Adipocyte (in vitro differentiated cells): ENCODE results near the gene RHOXF2.
"Not testable (repeated sequence)": the region's sequence is repeated elsewhere in the genome, so short reads cannot be mapped to it uniquely, and the experiment has no call there.

Experiments
- DNase-seq: peaks from one replicate; pipeline ENCODE4 v3.0.0-alpha.2; 2015; ENCODE audit warnings: low read depth
- H3K27me3 ChIP-seq: replicated peaks from 2 replicates; pipeline ENCODE4 v1.7.0; 2013; ENCODE audit warnings: mild to moderate bottlenecking, low read length, moderate library complexity; ENCODE audit not compliant: control insufficient read depth, insufficient read depth
- H3K36me3 ChIP-seq: 2 replicates; pipeline ENCODE4 v1.7.0; 2013; ENCODE audit warnings: low read length, mild to moderate bottlenecking, moderate library complexity; ENCODE audit not compliant: control insufficient read depth, insufficient read depth, severe bottlenecking
- H3K4me1 ChIP-seq: 2 replicates; pipeline ENCODE4 v1.7.0; 2013; ENCODE audit warnings: mild to moderate bottlenecking, low read length, moderate library complexity; ENCODE audit not compliant: control insufficient read depth, insufficient read depth
- H3K4me3 ChIP-seq: 2 replicates; pipeline ENCODE4 v1.7.0; 2013; ENCODE audit warnings: mild to moderate bottlenecking, low read length, moderate library complexity
- H3K9ac ChIP-seq: 2 replicates; pipeline ENCODE4 v1.7.0; 2013; ENCODE audit warnings: mild to moderate bottlenecking, low read length, moderate library complexity
- H3K9me3 ChIP-seq: 2 replicates; pipeline ENCODE4 v1.7.0; 2013; ENCODE audit warnings: mild to moderate bottlenecking, low read length, moderate library complexity; ENCODE audit not compliant: control insufficient read depth

RHOXF2 gene, protein sequence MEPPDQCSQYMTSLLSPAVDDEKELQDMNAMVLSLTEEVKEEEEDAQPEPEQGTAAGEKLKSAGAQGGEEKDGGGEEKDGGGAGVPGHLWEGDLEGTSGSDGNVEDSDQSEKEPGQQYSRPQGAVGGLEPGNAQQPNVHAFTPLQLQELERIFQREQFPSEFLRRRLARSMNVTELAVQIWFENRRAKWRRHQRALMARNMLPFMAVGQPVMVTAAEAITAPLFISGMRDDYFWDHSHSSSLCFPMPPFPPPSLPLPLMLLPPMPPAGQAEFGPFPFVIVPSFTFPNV

DNA sequence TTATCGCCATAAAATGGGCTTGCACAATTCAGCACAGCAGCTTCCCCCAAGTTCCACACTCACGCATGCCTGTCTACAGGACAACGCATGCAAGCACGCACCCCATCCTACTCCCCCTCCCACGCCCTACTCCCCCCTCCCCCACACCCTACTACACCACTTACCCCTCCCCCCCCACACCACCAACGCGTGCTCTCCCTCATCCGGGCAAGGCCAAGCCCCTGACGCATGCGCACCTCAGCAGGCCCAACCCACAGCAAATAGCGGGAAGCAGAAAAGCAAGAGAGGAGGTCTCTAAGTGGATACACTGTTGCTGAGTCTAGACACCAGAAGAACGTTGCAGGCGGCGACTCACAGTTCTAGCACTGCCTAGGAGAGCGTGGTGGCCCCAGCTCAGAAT lies at the start of gene RHOXF2:
RHOXF2 (plus strand) TSS at position 301 of the 400 bp plus-strand sequence. CDS start 138 bp downstream, outside the sequence.
- not testable (repeated sequence) for H3K9me3 ChIP-seq, H3K4me1 ChIP-seq, H3K4me3 ChIP-seq, H3K27me3 ChIP-seq, DNase-seq, H3K9ac ChIP-seq, H3K36me3 ChIP-seq

DNA sequence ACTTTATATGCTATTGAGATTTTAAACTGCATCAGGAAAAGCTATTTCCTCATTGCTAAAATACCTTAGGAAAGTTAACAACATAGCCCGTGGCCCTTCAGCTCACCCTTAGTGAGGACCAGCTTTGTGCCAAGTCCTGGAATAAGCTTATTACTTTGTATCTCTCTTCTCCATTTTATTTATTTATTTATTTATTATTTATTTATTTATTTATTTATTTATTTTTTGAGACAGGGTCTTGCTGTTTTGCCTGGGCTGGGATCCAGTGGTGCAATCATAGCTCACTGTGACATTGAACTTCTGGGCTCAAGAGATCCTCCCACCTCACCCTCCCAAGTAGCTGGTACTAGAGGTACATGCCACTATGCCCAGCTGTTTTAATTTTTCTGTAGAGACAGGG lies 49.0 kb upstream of the RHOXF2 start:
- no peaks in the 10 kb centered on the region for H3K27me3 ChIP-seq
- no peaks in the 10 kb centered on the region for H3K9me3 ChIP-seq
- H3K9ac ChIP-seq: no peak overlapping the region
- no peaks in the 10 kb centered on the region for H3K36me3 ChIP-seq
- no peak overlapping the region for H3K4me3 ChIP-seq
- no peak for DNase-seq
- peaks cover 17% of the 10 kb centered on the region for H3K4me1 ChIP-seq

DNA sequence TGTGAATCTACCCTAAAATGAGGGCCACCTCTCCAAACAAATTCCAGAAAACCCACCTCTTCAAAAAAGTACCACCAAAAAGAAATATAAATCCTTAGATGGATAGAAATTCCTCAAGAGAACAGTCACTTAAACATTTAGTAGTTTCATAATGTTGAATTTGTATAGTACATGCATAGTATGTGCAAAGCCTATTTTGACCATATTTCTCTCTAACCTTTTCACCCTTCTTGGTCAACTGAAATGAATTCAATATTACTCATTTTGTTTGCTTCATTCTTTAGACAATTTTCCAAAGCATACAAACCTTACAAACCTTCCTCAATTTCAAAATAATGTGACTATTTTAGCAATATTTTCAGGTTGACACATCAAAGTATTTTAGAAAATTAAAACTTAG lies 46.8 kb upstream of the RHOXF2 start:
- peak; percentile 35 for DNase-seq
- peaks cover 17% of the 10 kb centered on the region for H3K4me1 ChIP-seq
- no peak overlapping the region for H3K9ac ChIP-seq
- peaks cover 2% of the 10 kb centered on the region for H3K9me3 ChIP-seq
- no peaks in the 10 kb centered on the region for H3K27me3 ChIP-seq
- H3K36me3 ChIP-seq: no peaks in the 10 kb centered on the region
- no peak overlapping the region for H3K4me3 ChIP-seq

DNA sequence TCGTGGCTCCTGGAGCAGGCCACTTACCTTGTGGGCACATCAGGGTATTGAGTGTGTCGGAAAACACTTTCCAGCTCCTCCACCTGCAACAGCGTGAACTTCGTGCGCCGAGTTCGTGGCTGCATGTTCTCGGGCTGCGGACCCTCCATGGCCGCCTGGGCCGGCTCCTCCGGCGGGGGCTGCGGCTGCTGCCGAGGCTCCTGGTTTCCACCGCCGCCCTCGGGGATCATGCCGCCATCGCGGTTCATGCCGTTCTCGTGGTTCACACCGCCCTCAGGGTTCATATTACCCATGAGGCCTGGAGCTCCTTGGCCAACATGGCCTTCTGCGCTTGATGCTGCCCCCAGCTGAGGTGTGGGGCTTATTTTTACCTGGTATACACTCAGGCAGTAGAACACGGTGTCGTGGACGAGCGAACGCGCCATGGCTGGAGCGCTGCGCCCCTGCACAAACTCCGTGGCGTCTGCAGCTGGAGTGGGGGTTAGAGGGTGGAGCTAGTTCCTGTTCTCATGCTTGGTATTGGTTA lies 42.9 kb upstream of the RHOXF2 start, which contains the start of gene RHOXF1:
RHOXF1 (minus strand) TSS at position 476 of the 526 bp plus-strand sequence; CDS start at position 425, 51 bp downstream.
- H3K9me3 ChIP-seq: peaks cover 2% of the 10 kb centered on the region
- no peak within 1 kb of the TSS for H3K4me3 ChIP-seq
- DNase-seq: no peak
- H3K27me3 ChIP-seq: peaks cover 4% of the 10 kb centered on the region
- H3K9ac ChIP-seq: no peak within 1 kb of the TSS
- H3K36me3 ChIP-seq: no peaks in the 10 kb centered on the region
- H3K4me1 ChIP-seq: peaks cover 14% of the 10 kb centered on the region

DNA sequence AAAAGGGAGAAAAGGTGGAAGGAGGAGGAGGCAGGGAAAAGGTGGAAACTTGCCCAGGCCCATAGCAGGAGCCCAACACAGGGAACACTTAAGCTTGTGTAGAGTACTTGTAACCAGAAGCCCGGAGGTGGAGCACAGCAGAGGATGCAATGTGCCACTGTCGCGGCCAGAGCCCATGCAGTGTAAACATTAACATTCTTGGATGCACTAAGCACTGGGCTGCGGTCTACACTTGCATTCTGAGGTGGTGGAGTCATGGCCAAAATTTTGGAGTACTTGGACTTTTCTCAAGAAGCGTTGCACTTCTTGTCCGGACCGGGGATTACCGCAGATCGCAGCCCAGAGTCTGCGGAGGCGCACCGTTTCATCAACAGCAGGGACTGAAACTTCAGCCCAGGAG lies 38.2 kb upstream of the RHOXF2 start:
- no peaks in the 10 kb centered on the region for H3K9me3 ChIP-seq
- no peaks in the 10 kb centered on the region for H3K4me1 ChIP-seq
- H3K36me3 ChIP-seq: no peaks in the 10 kb centered on the region
- no peak overlapping the region for H3K4me3 ChIP-seq
- no peak overlapping the region for H3K9ac ChIP-seq
- peaks cover 4% of the 10 kb centered on the region for H3K27me3 ChIP-seq
- no peak for DNase-seq

DNA sequence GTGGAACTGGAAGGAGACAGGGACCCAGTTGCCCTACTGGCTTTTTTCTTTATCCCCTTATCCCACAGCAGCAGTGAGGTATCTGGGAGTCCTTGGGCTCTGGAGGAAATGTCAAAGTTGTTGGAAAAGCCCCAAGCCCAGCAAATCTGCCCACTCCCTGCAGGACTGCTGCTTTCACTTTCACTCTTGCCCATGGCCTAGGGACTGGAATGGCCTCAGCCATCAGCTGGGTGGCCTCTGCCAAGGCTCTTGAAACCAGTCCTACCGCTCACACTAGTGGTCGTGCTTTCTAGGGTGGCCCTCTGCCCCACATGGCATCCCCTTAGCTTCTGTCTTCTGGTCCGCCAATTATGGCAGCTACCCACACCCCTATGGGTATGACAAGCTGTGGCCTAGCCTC lies 33.0 kb upstream of the RHOXF2 start:
- no peaks in the 10 kb centered on the region for H3K27me3 ChIP-seq
- peaks cover 8% of the 10 kb centered on the region for H3K4me1 ChIP-seq
- DNase-seq: no peak
- no peak overlapping the region for H3K9ac ChIP-seq
- H3K4me3 ChIP-seq: no peak overlapping the region
- H3K36me3 ChIP-seq: no peaks in the 10 kb centered on the region
- no peaks in the 10 kb centered on the region for H3K9me3 ChIP-seq

DNA sequence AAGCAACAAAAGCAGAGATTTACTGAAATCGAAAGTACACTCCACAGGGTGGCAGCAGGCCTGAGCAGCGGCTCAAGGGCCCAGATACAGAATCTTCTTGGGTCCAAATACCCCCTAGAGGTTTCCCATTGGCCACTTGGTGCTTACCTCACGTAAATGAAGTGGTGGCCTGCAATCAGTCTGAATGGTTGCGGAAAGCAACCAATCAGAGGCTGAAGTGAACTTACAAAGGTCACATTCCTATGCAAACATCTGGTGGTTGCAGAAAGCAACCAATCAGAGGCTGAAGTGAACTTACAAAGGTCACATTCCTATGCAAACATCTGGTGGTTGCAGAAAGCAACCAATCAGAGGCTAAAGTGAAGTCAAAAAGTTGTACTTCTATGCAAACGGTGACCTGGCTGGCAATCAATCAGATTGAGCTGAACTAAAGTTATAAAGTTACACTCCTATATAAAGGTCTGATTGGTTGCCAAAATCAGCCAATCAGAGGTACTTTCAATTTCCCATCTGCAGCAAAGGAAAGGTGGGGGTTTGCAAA lies 30.0 kb upstream of the RHOXF2 start:
- not testable (repeated sequence) for H3K4me1 ChIP-seq, H3K9me3 ChIP-seq, H3K4me3 ChIP-seq, H3K9ac ChIP-seq, H3K27me3 ChIP-seq, H3K36me3 ChIP-seq, DNase-seq

DNA sequence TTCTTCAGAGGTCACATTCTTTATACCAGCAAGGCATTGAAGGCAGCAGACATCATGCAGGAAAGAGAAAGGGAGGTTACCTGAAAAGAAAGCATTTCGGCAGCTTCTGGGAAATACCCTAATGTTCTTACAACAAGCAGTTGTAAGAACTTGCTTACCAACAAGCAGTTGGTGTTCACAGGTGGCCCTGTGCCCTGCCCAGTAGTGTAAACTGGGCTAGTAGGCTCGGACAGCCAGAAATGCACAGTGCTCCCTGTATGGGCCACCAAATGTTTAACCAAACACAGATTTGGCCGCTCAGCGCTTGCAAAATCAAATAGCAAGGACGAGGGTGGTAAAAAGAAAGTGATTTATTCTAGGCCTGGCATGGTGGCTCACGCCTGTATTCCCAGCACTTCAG lies 22.3 kb upstream of the RHOXF2 start:
- Histone ChIP-seq H3K36me3 (no peaks in the 10 kb centered on the region), H3K27me3 (peaks cover 6% of the 10 kb centered on the region), H3K4me1 (peaks cover 6% of the 10 kb centered on the region), H3K9me3 (no peaks in the 10 kb centered on the region), H3K9ac (no peak overlapping the region), H3K4me3 (no peak overlapping the region)
- no peak for DNase-seq

DNA sequence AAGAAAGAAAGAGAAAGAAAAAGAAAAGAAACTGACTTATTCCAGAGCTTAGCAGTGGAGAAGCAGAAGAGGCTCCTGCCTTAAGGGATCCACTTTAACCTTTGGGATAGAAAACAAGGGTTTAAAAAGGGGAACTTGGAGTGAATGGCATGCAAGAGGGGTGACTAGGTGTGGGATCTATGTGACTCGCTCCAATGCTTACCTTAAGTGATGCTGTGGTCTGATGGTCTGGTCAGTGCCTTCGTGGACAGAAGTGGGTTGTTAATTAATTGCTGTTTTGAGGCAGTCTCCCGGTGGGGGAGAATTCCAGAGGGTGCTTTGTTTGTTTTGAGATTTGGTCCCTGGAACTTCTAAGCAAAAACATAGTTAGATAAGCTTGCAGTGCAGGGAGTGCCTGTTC lies 21.6 kb upstream of the RHOXF2 start:
- peaks cover 6% of the 10 kb centered on the region for H3K4me1 ChIP-seq
- H3K36me3 ChIP-seq: no peaks in the 10 kb centered on the region
- H3K4me3 ChIP-seq: no peak overlapping the region
- H3K9me3 ChIP-seq: no peaks in the 10 kb centered on the region
- no peak overlapping the region for H3K9ac ChIP-seq
- H3K27me3 ChIP-seq: peaks cover 6% of the 10 kb centered on the region
- no peak for DNase-seq

DNA sequence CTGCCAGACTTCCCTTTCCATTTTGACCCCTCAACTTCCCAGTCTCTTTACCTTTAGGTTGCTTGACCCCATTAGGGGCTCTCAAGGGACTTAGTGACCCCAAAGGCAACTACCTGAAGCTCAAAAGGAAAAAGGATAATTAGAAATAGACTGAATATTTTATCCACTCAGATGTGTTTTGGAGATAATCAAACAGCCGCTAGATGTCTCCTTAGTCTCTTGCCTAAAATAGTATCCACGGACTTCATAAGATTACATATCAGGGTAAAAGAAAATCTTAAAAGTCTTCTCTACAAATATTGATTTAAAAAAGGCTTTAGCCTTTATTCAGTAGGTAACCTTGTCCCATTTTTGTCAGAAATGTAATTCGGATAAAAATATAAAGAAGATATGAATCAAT lies 21.0 kb upstream of the RHOXF2 start:
- Histone ChIP-seq H3K4me3 (no peak overlapping the region), H3K9me3 (no peaks in the 10 kb centered on the region), H3K4me1 (peaks cover 6% of the 10 kb centered on the region), H3K36me3 (no peaks in the 10 kb centered on the region), H3K9ac (no peak overlapping the region), H3K27me3 (peaks cover 6% of the 10 kb centered on the region)
- DNase-seq: no peak

DNA sequence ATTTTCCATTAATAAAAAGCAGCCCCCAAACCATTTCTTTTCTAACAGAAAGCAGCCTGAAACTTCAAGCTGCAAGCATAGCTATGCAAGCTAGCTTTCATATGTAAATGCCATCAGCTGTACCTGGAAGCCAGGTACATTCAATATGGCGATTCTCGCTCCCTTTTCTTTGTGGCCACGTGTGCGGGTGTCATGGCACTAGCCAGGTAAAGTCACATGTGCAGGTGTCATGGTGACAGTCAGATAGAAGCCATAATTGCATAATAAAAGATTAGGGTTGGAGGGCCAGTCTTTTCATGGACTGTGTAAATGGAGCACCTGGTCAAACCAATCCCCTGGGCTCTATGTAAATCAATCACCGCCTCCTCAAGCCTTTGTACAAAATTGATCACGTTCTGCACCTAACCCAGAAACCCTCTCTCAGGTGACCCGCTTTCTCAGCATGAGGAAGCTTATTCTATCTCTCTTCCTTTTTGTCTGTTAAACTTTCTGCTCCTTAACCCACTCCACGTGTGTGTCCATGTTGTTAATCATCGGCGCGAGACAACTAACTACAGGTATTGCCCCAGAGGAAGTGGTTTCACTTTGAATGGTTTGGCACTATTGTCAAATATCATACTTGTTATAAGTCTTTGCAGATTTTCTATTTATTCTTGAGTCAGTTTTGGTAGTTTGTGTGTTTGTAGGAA lies 18.0 kb upstream of the RHOXF2 start:
- Histone ChIP-seq H3K36me3 (no peaks in the 10 kb centered on the region), H3K27me3 (peaks cover 5% of the 10 kb centered on the region), H3K9ac (no peak overlapping the region), H3K4me3 (no peak overlapping the region), H3K4me1 (peaks cover 11% of the 10 kb centered on the region), H3K9me3 (no peaks in the 10 kb centered on the region)
- no peak for DNase-seq
